Cardiac fibroblast (primary cell): Measurements from ENCODE around the gene ST14.

Experiments
- DNase-seq, 2 donors: peaks; one replicate each; pipeline versions ENCODE4 v3.0.0 to v3.0.0-alpha.2; 2010; ENCODE audit warnings: low read depth in 2 of 2
- H3K4me3 ChIP-seq, 2 donors: replicated peaks in 1 of 2; 1 replicate in 1 of 2; 2 replicates in 1 of 2; pipeline ENCODE4 v1.5.1; 2011; ENCODE audit warnings: low read depth in 2 of 2, low read length in 2 of 2, mild to moderate bottlenecking in 2 of 2, moderate library complexity in 1 of 2
- TF ChIP-seq, protein P1 (sequence below): IDR thresholded peaks from one replicate; pipeline ENCODE4 v1.5.1; 2011; ENCODE audit warnings: low read depth, mild to moderate bottlenecking, low read length, inconsistent platforms

The ST14 gene

DNA sequence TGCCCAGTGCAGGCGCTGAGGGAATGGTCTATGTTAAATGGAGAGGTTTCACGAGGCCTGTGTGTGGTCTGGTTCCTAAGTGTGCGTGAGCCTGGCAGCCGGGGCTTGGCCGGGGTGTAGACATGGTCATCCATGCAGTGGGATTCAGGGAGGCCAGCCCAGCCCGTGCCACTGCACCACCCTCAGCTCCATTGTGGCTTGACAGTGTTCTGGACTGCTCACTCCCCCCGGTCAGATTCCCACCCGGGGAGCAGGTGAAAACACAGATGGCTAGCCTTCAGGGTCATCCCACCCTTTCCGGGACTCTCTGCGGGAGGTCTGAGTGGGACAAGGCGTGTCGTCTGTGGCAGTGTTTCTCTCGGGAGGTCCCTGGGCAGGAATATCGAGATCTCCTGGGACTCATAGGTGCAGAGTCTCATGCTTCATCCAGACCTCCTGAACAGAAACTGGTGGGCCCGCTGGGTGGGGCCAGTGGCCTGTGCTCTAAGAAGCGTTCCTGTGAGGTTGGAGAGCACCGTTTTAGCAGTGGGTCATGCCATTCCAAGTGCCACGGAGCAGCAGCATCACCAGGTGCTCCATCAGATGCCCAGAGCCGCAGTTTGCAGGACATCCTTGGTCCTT lies 52.3 kb downstream of the ST14 start:
- no peak for DNase-seq
- TF ChIP-seq, protein P1, sequence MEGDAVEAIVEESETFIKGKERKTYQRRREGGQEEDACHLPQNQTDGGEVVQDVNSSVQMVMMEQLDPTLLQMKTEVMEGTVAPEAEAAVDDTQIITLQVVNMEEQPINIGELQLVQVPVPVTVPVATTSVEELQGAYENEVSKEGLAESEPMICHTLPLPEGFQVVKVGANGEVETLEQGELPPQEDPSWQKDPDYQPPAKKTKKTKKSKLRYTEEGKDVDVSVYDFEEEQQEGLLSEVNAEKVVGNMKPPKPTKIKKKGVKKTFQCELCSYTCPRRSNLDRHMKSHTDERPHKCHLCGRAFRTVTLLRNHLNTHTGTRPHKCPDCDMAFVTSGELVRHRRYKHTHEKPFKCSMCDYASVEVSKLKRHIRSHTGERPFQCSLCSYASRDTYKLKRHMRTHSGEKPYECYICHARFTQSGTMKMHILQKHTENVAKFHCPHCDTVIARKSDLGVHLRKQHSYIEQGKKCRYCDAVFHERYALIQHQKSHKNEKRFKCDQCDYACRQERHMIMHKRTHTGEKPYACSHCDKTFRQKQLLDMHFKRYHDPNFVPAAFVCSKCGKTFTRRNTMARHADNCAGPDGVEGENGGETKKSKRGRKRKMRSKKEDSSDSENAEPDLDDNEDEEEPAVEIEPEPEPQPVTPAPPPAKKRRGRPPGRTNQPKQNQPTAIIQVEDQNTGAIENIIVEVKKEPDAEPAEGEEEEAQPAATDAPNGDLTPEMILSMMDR: no peak
- no peak overlapping the region for H3K4me3 ChIP-seq

GRCh38 chr11:130212431-130212961 lies 52.9 kb downstream of the ST14 start:
- TF ChIP-seq, protein P1: no peak
- H3K4me3 ChIP-seq: no peak overlapping the region
- no peak for DNase-seq

DNA sequence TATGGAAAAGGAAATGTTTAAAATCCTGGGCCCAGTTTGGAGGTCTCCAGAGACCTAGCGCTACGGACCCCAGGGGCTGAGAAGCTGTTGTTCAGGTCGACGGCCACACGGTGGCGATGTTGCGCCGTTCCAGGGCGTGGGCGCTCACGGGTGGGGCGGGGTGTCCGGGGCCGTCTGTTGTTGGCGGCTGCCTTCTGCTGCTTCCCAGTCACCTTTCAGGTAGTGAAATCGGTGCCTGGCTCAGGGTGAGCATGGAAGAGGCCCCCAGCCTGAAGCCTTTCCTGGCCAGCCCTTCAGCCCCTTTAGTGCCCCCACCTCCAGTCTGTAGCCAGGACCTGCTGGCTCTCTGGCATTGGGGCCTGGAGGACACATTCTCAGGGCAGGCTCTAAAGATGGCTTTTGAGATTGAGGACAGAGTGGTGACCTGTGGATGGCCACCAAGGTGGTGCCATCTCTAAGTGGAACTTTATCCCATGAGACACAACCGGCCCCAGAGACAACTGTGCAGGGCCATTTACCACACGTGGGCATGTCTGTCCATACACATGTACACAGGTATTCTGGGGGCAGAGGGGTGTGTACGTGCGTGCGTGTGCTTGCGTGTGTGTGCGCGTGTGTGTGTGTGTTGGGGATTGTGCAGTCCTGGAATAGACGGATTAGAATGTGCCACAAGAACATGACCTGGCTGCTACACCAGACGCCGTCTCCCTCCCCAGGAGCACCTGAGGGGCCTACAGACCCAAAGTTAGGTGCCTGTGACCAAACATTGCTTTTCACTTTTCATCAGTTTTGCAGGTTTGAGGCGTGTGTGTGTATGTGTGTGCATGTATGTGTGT lies 53.8 kb downstream of the ST14 start:
- H3K4me3 ChIP-seq: no peak overlapping the region
- TF ChIP-seq, protein P1: peak; percentile 89
- DNase-seq: peak; percentile 30 to 36

GRCh38 chr11:130213979-130214281 lies 54.3 kb downstream of the ST14 start:
- H3K4me3 ChIP-seq: no peak overlapping the region
- no peak for DNase-seq

DNA sequence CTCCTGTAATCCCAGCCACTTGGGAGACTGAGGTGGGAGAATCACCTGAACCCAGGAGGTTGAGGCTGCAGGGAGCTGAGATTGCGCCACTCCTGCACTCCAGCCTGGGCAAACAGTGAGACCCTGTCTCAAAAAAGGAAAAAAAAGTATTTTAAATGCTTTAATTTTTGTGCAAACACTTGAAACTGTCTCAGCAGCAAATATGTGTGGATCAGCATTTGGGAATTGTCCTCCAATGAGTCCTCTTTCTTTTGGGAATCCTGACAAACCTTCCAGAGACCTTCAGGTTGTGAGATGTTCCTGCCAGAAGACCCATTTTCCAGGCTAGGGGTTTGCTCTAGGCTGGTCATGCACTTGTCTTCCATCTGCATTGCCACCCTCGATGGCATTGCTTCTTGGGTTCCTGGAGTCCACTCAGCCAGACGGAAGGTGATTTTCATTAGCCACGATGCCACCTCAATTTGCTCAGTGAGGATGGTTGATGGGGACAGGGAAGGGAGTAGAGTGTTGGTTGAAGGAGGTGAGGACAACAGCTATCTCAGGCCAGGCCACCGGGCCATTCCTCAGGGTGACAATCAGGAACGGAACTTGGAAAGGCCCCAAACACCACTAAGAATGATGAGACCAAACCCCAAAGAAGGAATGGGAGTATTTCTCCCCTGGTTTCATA lies 55.4 kb downstream of the ST14 start:
- no peak for DNase-seq
- TF ChIP-seq, protein P1: no peak
- no peak overlapping the region for H3K4me3 ChIP-seq

More at GRCh38 chr11:130213979-130214281, 54.3 kb downstream of the ST14 start:
- TF ChIP-seq, protein P1: no peak

DNA sequence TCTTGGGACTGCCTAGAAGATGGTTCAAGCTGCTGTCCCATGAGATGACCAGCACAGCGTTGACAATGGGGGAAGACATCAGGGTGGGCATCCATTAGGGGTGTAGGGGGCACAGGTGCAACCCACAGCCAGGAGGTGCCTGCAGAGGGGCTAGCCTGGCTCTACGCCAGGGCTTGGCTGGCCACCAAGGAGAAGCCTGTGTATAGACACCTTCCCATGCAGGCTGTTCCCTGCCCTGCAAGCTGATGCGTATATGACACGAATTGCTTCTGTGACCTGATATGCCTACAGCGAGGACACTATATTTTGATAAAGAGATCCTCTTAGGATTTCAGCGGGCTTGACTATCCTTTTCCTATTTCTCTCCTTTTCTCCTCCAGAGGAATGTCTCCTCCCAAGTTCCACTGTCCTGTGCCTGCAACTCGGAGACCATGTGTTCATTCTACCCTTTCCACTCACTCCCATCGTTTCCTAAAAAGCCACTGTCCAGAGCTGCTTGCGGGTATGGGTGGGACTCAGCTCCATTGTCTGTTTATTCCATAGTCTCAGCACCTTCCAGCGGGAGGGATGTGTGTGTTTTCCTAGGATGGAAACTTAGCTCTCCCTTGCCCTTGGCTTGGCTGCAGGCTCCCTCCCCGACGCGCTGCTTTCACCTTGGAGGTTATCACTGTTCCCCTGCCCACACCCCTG lies 56.1 kb downstream of the ST14 start:
- no peak overlapping the region for H3K4me3 ChIP-seq
- no peak for DNase-seq
- TF ChIP-seq, protein P1: no peak
